Stimulated activated CD4-positive, alpha-beta T cell treated with anti-CD3 and anti-CD28 coated beads, TNF-alpha, amount 100 ng/mL, for 4 hours (primary cell): ENCODE results near the gene CSAD.

Experiments
- DNase-seq, 3 experiments: peaks; one replicate each; pipeline ENCODE4 v3.0.0-alpha.2; 2020; ENCODE audit warnings: low read depth in 3 of 3

CSAD gene, protein sequence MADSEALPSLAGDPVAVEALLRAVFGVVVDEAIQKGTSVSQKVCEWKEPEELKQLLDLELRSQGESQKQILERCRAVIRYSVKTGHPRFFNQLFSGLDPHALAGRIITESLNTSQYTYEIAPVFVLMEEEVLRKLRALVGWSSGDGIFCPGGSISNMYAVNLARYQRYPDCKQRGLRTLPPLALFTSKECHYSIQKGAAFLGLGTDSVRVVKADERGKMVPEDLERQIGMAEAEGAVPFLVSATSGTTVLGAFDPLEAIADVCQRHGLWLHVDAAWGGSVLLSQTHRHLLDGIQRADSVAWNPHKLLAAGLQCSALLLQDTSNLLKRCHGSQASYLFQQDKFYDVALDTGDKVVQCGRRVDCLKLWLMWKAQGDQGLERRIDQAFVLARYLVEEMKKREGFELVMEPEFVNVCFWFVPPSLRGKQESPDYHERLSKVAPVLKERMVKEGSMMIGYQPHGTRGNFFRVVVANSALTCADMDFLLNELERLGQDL

DNA sequence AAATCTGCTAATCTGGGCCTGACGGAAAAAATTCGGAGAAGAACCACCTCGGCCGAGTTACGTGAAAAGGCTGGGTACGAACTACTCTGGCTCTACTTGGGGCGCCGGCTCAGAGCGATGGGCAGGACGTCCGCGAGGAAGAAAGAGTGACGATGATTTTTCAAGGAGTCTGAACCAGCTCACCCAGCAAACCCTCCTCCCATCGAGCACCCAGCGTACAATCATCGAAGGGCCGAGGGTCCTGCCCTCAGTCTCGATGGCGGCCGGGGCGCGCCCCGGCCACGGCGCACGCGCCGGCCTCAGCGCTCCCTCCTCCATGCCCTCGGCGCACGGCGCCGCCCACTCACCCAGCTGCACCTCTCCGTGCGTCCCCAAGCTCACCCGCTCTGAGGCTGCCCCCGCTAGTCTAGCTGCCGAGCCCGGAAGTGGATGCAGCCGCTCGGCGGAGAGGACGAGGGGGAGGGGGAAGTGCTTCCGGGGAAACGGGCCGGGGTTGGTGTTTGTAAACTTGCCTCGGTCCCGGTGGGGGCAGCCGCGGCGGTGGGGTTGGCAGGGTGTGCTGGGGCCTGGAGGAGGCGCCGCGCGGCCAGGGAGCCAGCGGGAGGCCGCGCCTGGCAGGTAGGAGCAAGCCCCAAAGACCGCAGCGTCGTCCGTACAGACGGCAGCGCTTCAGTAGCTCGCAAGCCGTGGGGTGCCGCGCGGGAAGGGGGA, at the start of gene CSAD, which contains the start of gene ZNF740:
TSS of gene CSAD (minus strand) at position 706 of the 711 bp plus-strand sequence. CDS start 7,455 bp downstream, outside the sequence.
TSS of gene ZNF740 (plus strand) at position 503 of the 711 bp plus-strand sequence. CDS start 1,262 bp downstream, outside the sequence.
- DNase-seq, result peak; percentile 93 to 97 (median 95)

DNA sequence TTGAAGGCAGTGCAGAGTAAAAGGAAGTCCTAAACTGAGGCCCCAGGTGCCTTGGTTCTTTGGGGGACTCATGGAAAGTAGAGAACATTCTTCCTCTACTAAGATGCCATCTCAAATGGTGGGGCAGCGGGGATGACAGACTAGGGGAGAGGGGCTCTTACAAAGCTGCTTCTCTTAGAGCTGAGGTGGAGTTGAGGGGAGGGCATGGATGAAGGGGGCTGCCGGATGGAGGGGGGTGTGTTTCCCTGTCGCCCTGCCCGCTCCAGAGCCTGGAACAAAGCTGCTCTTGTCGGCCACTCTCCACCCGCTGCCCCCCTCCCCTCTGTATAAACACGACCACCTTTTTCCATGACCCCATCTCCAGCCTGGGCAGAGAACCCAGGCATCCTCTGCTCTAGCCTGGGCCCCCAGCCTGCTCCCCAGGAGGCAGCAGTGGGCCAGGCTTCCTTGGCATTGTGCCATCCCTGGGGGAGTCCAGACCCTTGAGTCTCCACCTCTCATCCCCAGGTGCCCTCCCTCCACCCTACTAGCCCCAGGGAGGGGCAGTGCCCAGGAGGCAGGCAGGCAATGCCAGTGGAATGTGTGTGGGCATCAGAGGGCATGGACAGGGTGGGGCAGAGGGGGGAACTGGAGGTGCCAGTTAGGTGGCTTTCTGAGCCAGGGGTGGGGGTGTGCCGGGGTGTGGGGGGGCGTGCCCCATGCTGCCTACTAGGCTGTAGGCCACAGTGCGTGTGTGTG, 49.6 kb upstream of the CSAD start:
- DNase-seq, result no peak

DNA sequence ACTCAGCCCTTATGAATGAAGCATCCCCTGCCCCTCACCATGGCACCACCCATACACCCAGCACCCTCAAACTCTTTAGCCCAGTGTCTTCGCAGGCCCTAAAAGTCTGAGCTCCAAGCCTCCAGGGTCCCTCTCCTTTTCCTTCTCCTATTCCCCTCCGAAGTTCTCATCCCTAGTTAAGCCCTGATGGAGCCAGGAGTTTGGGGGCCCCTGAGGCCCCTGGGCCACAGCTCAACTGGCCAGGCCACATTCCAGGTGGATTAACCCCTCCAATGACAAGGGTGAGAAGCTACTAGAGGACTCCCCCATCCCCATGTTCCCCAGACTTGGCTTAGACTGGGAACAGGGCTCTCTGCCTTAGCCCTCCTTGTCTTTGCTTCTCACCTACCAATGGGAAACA, 48.7 kb upstream of the CSAD start:
- DNase-seq, result no peak

DNA sequence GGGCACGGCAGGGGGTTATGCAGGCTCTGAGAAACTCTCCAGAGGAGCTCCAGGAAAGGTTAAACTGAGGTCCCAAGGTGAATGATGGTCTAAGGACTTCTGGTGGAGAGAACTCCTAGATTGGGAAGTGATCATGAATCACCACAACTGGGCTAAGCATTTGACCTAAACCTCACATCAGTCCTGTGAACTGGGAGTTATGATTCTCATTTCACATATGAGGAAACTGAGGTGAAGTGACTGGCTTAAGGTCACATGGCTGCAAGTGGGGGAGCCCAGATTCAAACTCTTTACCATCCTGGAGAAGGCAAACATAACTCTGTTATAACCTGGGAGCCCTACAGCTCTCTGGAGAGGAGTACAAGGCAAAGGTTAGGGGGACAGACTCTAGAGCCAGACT, 47.1 kb upstream of the CSAD start:
- no peak for DNase-seq

DNA sequence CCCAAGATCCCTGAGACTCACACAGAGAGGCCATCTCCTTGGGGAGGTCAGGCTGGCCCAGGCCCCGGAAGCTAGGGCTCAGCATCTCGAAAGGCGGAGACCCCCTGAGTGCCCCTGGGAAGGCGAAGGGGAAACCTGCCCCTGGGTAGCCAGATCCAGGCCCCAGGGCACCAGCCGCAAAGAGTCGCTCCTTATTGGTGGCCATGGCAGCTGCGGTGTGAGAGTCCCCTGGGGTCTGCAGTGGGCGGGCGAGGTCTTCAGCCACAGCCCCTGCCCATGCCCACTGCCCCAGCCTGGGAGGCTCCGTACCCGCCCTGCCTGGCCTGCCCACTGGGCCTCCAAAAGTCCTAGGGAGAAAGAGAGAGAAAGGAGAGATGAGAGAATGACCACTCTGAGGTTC, 46.6 kb upstream of the CSAD start:
- DNase-seq, result no peak

DNA sequence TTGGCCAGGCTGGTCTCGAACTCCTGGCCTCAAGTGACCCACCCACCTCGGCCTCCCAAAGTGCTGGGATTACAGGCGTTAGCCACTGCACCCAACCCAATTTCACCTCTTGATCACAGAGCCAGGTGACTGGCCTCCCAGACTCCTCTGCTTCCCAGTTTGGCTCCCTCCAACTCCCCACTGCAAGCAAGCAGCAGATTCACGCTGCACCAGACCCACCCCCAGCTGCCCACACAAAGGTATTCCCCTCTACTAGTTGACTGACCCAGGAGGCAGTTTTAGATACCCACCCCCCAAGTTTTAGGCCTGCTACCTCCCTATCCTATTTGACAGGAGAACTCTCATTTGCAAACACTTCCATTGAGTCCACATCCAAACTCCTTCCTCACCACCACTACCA, 46.1 kb upstream of the CSAD start:
- DNase-seq, result no peak

DNA sequence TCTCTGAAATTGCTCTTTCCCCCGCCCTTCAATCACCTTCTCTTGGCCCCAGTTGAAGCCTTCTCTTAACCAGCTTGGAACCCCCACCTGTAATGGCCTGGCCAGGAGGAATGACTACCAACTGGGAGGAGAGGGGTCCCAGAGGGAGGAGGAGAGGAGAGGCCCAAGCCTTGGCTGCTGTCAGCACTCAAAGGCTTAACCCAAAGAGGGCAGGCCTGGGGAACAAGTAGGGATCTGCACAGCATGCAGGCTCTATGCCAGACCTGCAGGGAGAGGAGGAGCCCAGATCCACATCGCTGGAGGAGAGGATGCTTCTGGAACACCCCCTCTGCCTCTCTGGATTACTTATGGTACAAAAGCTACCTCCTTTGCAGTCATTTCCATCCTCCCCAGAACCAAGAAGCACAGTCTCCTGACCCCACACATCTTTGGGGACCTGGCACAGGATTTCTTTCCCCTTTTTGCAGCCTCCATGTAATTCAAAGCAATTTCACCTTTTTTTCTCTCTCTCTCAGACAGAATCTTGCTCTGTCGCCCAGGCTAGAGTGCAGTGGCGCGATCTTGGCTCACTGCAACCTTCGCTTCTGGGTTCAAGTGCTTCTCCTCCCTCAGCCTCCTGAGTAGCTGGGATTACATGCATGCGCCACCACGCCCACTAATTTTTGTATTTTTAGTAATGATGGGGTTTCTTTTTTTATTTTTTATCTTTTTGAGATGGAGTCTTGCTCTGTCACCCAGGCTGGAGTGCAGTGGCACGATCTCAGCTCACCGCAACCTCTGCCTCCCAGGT, 45.1 kb upstream of the CSAD start:
- no peak for DNase-seq

DNA sequence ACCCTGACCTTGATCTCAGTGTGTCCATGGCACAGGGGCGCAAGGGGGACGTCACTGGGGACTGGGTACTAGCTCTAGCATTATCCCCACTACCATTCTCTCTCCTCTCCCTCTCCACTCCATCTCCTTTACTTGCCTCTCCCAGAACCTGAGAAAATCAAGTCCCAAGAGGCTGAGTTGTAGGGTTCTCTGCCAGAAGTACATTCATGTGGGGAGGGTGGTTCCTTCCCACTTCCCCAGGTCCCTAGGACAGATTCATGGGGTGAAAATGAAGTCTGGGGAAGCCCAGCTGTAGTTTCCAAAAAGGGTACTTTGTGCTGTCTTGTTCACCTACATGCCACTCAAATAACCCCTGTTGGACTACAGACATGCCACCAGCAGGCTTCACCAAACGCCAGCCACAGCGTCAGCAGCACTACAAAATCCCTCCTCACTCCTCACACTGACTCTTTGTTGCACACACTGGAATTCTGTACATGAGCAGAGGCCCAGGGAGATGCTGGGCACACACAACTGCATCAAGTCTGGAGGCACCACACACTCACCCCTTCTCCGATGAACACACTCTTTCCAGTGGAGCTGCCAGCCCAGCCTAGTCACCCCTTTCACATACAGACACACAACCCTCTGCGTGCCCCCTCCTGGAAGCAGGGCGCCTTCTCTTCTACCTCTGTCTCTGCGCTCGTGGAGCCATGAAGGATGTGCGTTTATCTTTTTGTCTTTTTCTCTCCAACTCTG, 44.3 kb upstream of the CSAD start:
- DNase-seq, result no peak

DNA sequence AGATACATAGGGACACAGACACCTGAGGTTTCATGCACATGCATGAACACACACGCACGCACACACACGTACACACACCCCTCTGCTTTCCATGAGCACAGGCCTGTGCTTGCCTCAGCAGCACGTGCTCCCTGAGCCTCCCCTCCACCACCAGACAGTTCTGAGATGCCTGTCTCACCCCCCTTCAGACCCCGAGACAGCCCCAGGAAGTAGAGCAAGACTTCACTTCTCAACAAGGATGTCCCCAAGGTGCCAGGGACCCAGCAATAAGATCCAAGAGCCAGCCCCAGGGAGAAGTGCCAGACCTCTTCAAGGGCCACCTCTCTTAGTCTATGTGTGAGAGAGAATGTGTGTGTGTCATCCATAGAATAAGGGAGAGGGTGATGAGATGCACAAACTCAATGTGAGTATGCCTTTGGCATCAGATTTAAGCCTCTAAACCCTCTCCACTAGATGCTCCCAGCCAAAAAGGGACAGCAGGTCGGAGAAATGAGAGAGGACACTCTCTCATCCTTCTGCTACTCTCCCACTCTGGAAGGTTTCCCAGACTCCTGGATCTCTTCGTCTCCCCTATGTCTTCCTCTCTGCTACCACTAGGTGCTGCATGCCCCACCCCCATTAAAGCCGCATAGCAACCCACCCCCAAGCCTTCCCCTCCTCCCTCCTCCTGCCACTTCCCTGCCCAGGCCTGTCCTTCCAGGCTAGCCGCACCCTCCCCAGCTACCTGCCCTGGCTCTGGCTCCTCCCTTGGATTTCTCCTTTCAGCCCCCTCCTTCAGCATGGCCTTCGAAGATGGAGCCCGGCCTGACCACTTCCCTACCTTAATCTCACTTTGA, 43.6 kb upstream of the CSAD start:
- DNase-seq, result no peak

DNA sequence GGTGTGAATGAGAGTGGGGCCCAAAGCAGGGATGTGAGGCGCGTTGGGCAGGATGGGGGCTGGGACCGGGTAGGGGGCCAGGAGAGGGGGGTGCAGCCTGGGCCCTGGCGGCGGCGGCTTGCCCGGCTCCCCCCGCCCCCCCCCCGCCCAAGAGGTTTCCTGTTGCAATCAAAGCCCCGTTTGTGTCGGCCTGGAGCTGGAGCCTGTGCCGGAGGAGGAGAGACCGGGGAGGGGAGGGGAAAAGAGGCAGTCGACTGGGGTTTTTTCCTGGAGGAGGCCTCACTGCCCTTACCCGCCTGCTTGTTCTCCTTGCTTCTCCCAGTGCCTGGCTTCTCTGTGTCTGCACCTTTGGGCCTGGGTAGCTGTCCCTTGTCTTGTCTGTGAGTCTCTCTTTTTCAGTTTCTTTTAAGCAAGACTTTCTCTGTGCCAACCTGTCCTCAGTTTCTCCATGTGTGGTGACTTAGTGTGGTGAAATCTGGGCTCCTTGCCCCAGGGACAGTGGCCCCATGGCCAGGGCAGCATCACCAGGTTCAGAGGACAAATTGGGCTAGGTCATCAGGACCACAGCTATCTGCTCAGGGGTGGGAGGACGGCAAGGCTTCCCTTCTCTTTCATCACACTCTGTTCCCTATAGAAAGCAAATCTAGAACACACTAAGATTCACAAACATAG, 42.8 kb upstream of the CSAD start:
- no peak for DNase-seq

DNA sequence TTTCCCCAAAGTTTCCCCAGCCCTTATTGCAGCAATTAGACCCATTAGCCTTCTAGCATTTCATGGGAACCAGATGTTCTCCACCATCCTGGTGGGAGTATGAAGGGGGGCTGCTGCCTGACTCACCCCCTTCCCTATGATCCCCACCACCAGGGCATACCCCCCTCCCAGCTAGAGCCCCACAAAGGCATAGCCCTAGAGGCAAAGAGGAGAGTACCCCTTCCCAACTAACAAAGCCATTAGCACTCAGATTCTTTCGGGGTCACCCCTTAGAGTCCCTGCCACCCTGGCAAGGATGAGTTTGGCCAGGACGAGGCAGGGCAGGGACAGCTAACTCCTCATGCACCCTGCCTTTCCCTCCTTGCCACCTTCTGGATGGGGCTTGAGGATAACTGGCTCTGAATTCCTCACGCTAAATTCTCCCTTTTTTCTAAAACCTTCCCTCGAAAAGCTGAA, 42.1 kb upstream of the CSAD start:
- no peak for DNase-seq

DNA sequence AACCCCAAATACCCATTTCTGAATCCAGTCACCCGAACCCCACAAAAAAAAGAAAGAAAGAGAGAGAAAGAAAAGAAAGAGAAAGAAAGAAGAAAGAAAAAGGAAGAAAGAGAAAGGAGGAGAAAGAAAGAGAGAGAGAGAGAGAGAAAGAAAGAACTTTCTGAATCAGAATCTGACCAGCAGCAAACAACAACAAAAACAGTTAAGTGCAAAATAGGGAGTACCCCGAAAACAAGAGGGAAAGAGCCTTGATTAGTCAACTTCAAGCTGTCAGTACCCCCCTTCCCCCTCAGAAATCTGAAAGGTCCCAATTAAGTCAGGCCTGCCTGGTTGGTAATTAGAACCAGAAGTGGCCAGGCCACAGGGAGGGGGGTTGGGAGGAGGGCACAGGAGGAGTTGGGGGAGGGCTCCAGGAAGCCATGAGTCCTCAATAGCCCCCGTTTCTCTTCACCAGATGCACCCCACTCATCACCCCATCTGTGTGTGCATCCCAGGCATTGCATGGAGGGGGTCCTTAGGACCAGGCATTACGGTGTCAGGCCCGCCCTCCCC, 41.5 kb upstream of the CSAD start:
- DNase-seq, result no peak

DNA sequence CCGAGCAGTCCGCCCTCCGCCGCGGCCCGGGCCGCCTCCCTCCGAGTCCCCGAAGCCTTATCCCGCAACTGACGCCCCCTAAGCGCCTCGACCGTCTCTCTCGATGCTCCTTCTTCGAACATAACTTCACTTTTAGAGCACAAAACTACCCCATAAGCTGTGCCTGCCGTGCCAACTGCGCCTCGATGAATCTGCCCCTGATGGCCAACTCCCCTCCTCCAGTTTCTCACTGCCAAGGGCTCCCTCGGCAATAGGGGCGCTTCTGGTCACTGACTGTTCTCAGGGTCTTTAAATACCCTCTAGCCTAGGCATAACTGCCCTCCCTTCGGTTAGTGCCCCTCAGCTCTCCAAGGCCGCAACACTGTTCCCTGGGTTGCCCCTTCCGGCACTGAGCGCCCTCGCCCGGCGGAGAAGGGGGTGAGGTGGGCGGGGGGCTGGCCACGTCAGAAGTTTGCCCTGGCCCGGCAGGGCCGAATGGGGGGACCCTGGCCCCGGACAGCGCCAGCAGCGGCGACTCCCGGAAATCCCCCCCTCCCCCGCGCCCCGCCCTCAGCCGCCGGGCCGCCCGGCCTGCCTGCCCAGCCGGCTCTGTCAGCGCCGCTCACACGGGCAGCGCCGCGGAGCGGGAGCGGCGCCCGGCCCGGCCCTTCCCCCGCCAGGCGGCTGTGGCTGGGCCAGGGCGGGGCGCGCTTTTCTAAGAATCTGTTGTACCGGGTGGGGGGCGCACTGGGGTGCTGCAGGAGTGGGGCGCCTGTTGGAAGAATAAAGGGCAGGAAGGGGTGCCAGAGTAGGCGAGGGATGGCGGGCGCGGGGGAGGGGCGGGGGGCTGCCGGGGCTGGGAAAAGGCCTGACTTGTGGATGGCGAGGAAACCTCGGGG, 40.7 kb upstream of the CSAD start:
- DNase-seq, result no peak

DNA sequence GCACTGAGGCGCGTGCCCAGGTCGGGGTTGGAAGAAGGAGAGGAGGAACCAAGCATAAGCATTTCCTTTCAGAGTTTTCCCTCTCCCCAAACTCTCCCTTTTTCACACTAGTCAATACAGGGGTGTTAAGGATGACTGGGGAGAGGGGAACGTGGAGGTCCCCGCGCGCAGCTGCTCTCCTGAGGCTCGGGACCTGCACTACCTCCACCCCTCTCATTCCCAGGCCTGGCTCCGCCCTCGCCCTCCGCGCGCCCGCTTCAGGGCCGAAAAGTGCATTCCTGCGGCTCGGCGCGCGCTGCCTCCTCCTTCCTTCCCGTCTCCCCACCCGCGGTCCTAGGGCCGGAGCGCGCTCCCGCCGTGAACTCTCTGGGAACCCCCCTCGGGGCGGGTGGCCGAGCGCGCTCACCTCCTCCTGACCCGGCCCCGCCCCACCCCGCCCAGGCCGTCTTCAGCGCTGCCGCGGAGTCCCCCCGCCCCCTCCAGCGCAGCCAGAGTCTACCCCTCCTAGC, 40.0 kb upstream of the CSAD start:
- DNase-seq, result peak; percentile 49 to 73 (median 53)

DNA sequence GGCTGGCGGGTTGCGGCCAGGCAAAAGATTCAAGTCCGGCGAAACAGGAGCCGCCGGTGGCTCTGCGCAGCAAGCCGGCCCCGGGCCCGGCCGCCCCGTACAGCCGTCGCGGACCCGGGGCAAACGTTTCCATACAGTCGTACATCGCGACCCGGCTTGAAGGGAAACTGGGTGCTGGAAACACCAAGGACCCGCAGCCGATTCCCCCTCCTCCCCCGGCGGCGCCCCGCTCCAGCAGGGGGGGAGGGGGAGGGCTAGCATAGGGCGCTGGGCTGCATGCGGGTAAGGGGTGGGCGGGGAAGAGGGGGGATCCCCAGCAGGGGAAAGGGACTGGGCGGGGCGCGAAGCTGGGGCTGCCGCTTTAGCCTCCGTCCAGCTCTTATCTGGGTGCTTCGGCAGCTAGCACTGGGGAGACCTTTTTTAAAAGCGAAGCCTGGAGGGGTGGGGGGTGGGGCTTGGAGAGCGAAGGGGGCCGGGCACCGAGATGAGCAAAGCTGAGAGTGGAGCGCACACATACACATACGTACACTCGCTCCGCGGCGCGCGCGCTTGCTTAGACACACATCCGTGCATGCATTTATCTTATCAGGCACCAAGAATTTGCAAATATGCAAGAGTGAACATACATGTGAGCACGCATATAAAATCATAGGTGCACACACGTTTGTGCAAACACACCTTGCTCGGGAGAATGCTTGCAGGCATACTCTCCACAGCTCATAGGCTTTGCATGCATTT, 39.4 kb upstream of the CSAD start:
- peak; percentile 49 to 62 (median 50) for DNase-seq

DNA sequence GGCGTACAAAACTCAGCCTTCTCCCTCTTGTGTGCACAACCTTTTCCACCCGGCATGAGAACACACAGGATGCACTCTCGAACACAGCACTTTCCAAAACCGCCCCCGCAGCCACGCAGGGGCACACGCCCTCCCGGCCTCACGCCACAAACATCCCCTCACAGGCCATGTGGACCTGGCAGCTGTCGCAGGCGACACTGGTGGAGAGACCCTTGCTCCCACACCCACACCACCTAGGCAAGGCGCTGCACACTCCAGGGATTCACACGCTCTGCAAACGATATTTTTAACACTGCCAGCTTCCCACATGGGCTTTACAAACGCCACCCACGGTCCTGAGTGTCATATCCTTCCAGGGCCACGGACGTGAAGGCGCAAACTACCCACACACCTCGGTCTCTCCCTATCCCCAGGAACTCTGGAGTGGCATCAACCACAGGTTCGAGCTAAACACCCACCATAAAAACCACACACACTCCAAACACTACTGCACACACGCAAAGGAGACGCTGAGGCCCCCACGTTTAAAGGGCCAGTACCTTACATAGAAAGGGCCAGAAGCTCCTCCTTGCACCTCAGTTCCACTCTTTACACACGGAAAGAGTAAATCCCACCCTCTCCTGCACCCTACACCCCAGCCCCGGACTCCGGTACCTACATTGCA, 38.7 kb upstream of the CSAD start:
- peak in 2 of 3 experiments; percentile 47 to 55 for DNase-seq
